Caki2 (cell line): ENCODE data around the gene LPIN1. TPM values are rescaled to one million over a fixed set of nuclear protein-coding genes. Genes with fewer than 3 reads are reported as not detected.

Source experiments
- DNase-seq: peaks from one replicate; pipeline ENCODE4 v3.0.0-alpha.2; 2015; ENCODE audit warnings: low read depth
- in situ Hi-C: cut with HindIII; loops from 2 replicates; pipeline ENCODE4 v1.10.0; 2016; ENCODE audit warnings: low sequenced_read_pairs, low pct_unique_long_range_greater_than_20kb, mixed read lengths
- total RNA-seq: library from RNA; depleted of rRNA; stranded (reverse); fragments of >200 nt; shearing (Covaris generic); gene quantifications from 2 replicates; pipeline ENCODE4 v1.2.3, GENCODE V29; 2014; ENCODE audit warnings: low replicate concordance

The LPIN1 gene
- total RNA-seq, 1 experiment from 2014 or later: 12.2 TPM

DNA sequence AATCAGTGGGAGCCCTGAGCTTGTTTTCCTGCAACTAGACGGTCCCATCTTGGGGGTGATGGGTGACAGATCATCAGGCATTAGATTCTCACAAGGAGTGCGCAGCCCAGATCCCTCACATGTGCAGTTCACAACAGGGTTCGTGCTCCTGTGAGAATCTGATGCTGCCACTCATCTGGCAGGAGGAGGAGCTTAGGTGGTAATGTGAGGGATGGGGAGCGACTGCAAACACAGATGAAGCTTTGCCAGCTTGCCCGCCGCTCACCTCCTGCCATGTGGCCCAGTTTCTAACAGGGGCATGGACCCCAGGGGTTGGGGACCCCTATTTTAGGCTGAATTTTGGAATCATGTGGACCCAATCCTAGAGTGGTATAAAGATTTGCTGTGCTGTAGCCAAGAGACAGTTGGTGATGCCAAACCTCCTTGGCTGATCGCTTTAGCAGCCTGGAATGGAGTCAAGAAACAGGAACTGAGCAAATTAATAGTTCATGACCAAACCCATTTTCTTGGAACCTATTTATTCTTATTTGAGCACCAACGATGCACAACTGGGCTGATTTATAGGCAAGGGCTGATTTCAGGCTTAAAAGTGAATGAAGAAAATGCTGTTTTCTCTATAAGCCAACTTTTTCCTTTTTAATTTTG is 25.7 kb downstream of the LPIN1 start:
- DNase-seq: no peak
- in situ Hi-C loops: no loop called here

- DNase-seq: no peak
- in situ Hi-C loops: no loop called here
Measured at GRCh38 chr2:11773111-11773510, 26.7 kb downstream of the LPIN1 start.

DNA sequence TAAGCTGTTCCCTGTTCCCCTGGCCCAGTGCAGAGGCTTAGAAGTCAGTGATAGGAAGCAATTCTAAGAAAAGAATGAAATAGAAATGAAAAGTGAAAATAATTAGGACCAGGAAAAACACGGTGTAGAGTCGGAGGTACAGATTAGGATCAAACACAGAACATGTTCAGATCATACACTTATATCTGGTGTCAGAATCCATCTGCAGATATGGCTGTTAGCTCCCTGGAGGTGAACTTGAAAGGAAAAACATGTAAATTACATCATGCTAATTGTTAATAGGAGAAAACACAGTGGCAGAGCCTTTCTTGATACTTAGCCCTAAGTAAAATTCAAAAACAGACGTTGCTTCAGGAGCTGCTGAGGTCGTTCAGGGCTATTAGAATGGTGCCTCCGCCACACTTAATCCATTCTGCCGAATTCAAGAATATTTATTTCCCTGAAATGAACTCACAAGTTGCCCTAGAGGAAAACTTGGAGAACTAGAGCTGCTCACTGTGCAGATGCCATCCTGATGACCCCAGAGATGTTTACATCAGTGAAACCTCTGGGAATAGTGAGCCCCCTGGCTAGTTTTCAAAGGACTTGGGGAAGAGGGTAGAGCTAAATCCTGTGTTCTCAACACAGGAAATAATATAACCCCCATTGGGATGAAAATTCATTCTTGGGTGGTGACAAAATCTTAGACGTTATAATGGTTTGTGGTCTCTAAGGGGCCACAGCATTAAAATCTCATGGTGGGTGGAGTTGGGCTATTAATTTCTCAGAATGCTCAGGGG is 27.5 kb downstream of the LPIN1 start:
- no peak for DNase-seq
- in situ Hi-C loops: no loop called here

GRCh38 chr2:11774600-11774999 is 28.2 kb downstream of the LPIN1 start:
- DNase-seq: no peak
- in situ Hi-C loops: no loop called here

DNA sequence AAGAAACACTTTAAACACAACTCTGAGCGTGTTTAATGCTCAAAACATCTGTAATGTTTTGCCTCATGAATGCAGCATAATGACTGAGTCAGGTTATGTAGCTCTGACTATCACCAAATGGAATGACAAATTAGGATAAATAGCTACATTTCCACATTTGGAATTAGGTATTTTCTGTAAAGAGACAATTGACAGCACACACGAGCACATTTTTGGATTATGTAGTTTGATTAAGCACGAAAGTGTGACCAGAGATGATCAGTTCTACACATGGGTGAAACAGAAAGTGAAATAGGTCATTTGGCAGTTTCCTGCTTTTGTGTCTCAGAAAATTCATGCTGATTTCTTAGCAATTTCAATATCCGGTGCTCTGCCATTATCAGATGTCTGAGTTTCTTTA is 29.0 kb downstream of the LPIN1 start:
- DNase-seq: no peak
- in situ Hi-C loops: loop anchor here (25.0 kb wide), 1 partner anchor 88 kb away; no protein-coding TSS in a partner anchor

GRCh38 chr2:11777066-11777782 is 30.8 kb downstream of the LPIN1 start:
- in situ Hi-C loops: loop anchor here (25.0 kb wide), 1 partner anchor 90 kb away; no protein-coding TSS in a partner anchor
- no peak for DNase-seq

DNA sequence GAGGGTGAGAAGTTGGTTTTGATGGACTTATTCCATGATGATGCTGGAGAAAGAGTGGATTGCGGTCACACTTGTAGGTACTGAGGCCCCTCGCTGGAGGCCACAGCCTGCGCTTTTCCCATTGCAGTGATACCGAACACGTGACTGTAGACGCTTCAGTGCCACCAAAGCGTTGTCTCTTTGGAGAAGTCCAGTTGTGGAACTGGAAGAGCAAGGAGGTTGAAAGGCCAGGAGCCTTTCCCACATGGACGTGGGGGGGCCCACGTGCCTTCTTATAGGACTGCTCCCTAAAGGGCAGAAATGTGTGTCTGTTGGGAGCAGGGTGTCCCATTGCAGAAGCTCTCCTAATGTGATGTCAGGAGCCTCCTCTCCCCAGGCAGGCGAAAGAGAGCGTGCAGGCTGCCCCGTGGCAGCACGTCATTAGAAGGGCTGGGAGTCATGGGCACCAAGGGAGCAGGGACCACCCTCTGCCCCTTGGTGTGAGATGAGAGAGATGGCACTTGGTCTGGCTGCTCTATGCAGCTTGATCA is 31.5 kb downstream of the LPIN1 start:
- no peak for DNase-seq
- in situ Hi-C loops: loop anchor here (25.0 kb wide), 1 partner anchor 91 kb away; no protein-coding TSS in a partner anchor

DNA sequence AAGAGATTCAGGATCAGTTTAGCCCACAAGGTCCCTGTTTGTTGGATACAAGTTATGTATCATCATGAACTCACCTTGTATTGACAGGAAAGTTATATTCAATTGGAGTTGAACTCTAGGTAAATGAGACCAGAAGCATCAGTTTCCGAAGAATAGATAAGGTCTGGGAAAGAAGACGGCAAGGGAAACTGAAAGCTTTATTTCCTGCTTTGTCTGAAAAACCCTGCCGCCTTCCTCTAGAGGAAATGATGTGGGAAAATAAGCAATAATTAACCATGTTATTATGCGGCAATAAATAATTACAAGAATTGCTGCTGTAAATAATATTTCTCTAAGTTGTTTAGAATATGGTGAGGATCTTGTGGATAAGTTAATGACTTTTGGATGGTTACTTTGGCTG is 32.0 kb downstream of the LPIN1 start:
- in situ Hi-C loops: loop anchor here (25.0 kb wide), 1 partner anchor 91 kb away; no protein-coding TSS in a partner anchor
- no peak for DNase-seq

GRCh38 chr2:11778923-11779757 is 32.7 kb downstream of the LPIN1 start:
- peak; percentile 58 for DNase-seq
- in situ Hi-C loops: loop anchor here (25.0 kb wide), 1 partner anchor 92 kb away; no protein-coding TSS in a partner anchor

GRCh38 chr2:11781602-11782001 is 35.2 kb downstream of the LPIN1 start:
- in situ Hi-C loops: loop anchor here (25.0 kb wide), 1 partner anchor 94 kb away; no protein-coding TSS in a partner anchor
- no peak for DNase-seq

- in situ Hi-C loops: loop anchor here (25.0 kb wide), 1 partner anchor 97 kb away; no protein-coding TSS in a partner anchor
- no peak for DNase-seq
Measured at GRCh38 chr2:11784280-11784679, 37.8 kb downstream of the LPIN1 start.

- in situ Hi-C loops: loop anchor here (25.0 kb wide), 1 partner anchor 98 kb away; no protein-coding TSS in a partner anchor
- DNase-seq: peak; percentile 29
Measured at GRCh38 chr2:11784747-11785610, 38.5 kb downstream of the LPIN1 start.

GRCh38 chr2:11785611-11785940 is 39.1 kb downstream of the LPIN1 start:
- in situ Hi-C loops: loop anchor here (25.0 kb wide), 1 partner anchor 98 kb away; no protein-coding TSS in a partner anchor
- no peak for DNase-seq

DNA sequence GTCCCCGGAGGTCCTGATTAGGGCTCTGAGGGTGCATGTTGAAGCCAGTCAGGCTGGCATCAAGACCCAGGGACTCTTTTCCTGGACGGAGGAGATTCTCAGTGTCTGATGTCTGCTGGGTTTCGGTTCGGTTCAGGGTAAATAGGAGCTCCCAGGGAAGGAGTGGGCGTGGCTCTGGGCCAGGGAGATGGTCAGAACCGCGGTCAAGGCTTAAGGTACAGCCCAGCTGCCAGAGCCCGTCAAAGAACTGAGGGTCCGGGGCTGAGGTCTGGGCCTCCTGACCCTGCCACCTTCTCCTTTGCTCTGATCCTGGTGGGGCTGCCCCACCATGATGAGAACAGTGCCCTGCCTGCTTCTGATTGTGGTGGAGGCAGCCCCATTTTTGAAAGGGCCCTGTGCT is 39.8 kb downstream of the LPIN1 start:
- in situ Hi-C loops: loop anchor here (25.0 kb wide), 1 partner anchor 99 kb away; no protein-coding TSS in a partner anchor

GRCh38 chr2:11786592-11786991 is 40.2 kb downstream of the LPIN1 start:
- in situ Hi-C loops: loop anchor here (25.0 kb wide), 1 partner anchor 99 kb away; no protein-coding TSS in a partner anchor

More for the DNA sequence above, 39.8 kb downstream of the LPIN1 start:
- DNase-seq: no peak

GRCh38 chr2:11787991-11788390 is 41.6 kb downstream of the LPIN1 start:
- no peak for DNase-seq
- in situ Hi-C loops: loop anchor here (25.0 kb wide), 1 partner anchor 101 kb away; no protein-coding TSS in a partner anchor

More at GRCh38 chr2:11786592-11786991, 40.2 kb downstream of the LPIN1 start:
- no peak for DNase-seq
